Measurements from ENCODE around the gene ERBB3. TPM values are rescaled to one million over a fixed set of nuclear protein-coding genes. Genes with fewer than 3 reads are reported as not detected.

Gene ERBB3
- total RNA-seq, 1 donor from 2014 or later = 0.07 TPM

- no peak for DNase-seq (ENCODE audit: low read depth, low spot score)
These were observed 50.1 kb downstream of the ERBB3 start for GRCh38 chr12:56129942-56130495.

- DNase-seq (ENCODE audit: low read depth, low spot score) = no peak
These were observed 50.9 kb downstream of the ERBB3 start for GRCh38 chr12:56130876-56131275.

- no peak for DNase-seq (ENCODE audit: low read depth, low spot score)
These were observed 54.9 kb downstream of the ERBB3 start for GRCh38 chr12:56134897-56135296.

- no peak for DNase-seq (ENCODE audit: low read depth, low spot score)
These were observed 58.0 kb downstream of the ERBB3 start for GRCh38 chr12:56137853-56138571.

GRCh38 chr12:56141946-56142784 is 62.2 kb downstream of the ERBB3 start:
- DNase-seq (ENCODE audit: low read depth, low spot score) = no peak

GRCh38 chr12:56143217-56143616 is 63.3 kb downstream of the ERBB3 start:
- DNase-seq (ENCODE audit: low read depth, low spot score) = no peak

GRCh38 chr12:56143870-56144269 is 63.9 kb downstream of the ERBB3 start:
- DNase-seq (ENCODE audit: low read depth, low spot score) = peak; percentile 30

- no peak for DNase-seq (ENCODE audit: low read depth, low spot score)
These were observed 65.3 kb downstream of the ERBB3 start for GRCh38 chr12:56145217-56145616.

- DNase-seq (ENCODE audit: low read depth, low spot score) = no peak
These were observed 66.8 kb downstream of the ERBB3 start for GRCh38 chr12:56146492-56147460.

GRCh38 chr12:56150563-56150962 is 70.6 kb downstream of the ERBB3 start:
- DNase-seq (ENCODE audit: low read depth, low spot score) = no peak

GRCh38 chr12:56151672-56152131 is 71.7 kb downstream of the ERBB3 start:
- no peak for DNase-seq (ENCODE audit: low read depth, low spot score)

- DNase-seq (ENCODE audit: low read depth, low spot score) = peak; percentile 64
These were observed 72.3 kb downstream of the ERBB3 start, which contains the start of gene MYL6B for GRCh38 chr12:56152132-56152755. TSS of gene MYL6B (plus strand) at chr12:56152587. CDS start at chr12:56153919, 1,332 bp downstream.

Other genes with a start within 250 kb of the ERBB3 start
- gene MMP19, start 237.2 kb upstream of the ERBB3 start, total RNA-seq = 0.42 and 0.46 TPM in 2 replicates
- gene PYM1, start 152.3 kb upstream of the ERBB3 start, total RNA-seq = 25.1 and 32.0 TPM in 2 replicates
- 32.3 and 36.0 TPM in 2 replicates for gene DGKA, start 149.0 kb upstream of the ERBB3 start, total RNA-seq
- 0.33 and 0.42 TPM in 2 replicates for gene PMEL, start 114.1 kb upstream of the ERBB3 start, total RNA-seq
- 29.5 and 55.0 TPM in 2 replicates for gene CDK2, start 113.3 kb upstream of the ERBB3 start, total RNA-seq
- 35.2 and 45.7 TPM in 2 replicates for gene RAB5B, start 106.1 kb upstream of the ERBB3 start, total RNA-seq
- gene SUOX, start 82.9 kb upstream of the ERBB3 start, total RNA-seq = 13.8 and 23.2 TPM in 2 replicates
- gene IKZF4, start 59.1 kb upstream of the ERBB3 start, total RNA-seq = 0.46 and 0.86 TPM in 2 replicates
- gene RPS26, start 38.2 kb upstream of the ERBB3 start, total RNA-seq = 94.9 and 101 TPM in 2 replicates
- 240 and 266 TPM in 2 replicates for gene PA2G4, start 24.4 kb downstream of the ERBB3 start, total RNA-seq
- gene RPL41, start 36.5 kb downstream of the ERBB3 start, total RNA-seq = 2,515 and 3,966 TPM in 2 replicates
- gene ZC3H10, start 38.1 kb downstream of the ERBB3 start, total RNA-seq = 5.5 and 7.0 TPM in 2 replicates
- gene ESYT1, start 48.1 kb downstream of the ERBB3 start, total RNA-seq = 313 and 330 TPM in 2 replicates
- gene MYL6B, start 72.4 kb downstream of the ERBB3 start, total RNA-seq = 60.6 and 81.1 TPM in 2 replicates
- 2,535 and 2,553 TPM in 2 replicates for gene MYL6, start 78.2 kb downstream of the ERBB3 start, total RNA-seq
- 53.2 and 70.9 TPM in 2 replicates for gene SMARCC2, start 109.3 kb downstream of the ERBB3 start, total RNA-seq
- 189 and 215 TPM in 2 replicates for gene RNF41, start 141.8 kb downstream of the ERBB3 start, total RNA-seq
- gene NABP2, start 144.2 kb downstream of the ERBB3 start, total RNA-seq = 37.1 and 44.1 TPM in 2 replicates
- not detected in 2 replicates for gene SLC39A5, start 149.9 kb downstream of the ERBB3 start, total RNA-seq
- gene ANKRD52, start 178.2 kb downstream of the ERBB3 start, total RNA-seq = 13.1 and 21.4 TPM in 2 replicates
- gene COQ10A, start 186.8 kb downstream of the ERBB3 start, total RNA-seq = 4.9 and 7.3 TPM in 2 replicates
- 151 TPM in 2 replicates for gene CS, start 220.2 kb downstream of the ERBB3 start, total RNA-seq
- 73.1 and 82.8 TPM in 2 replicates for gene CNPY2, start 235.8 kb downstream of the ERBB3 start, total RNA-seq